B cell (primary cell): ENCODE data around the gene NFATC1. TPM values are rescaled to one million over a fixed set of nuclear protein-coding genes. Genes with fewer than 3 reads are reported as not detected.

Experiments used
- ATAC-seq: fragments of 200-7000 bp; cut with Tn5 transposase; one replicate; pipeline ENCODE4 v1.10.0; 2021; ENCODE audit warnings: low read depth, mild to moderate bottlenecking, moderate number of reproducible peaks, moderate library complexity
- CTCF ChIA-PET: fragments of 350-600 bp; sonication (Branson Sonifier 250); formaldehyde crosslinking; loops from one replicate; lab custom pipeline; 2021; ENCODE audit warnings: antibody characterized with exemption, inconsistent platforms; lab: Charles Lee
- POLR2A ChIA-PET: fragments of 350-600 bp; sonication (Branson Sonifier 250); formaldehyde crosslinking; loops from one replicate; lab custom pipeline; 2021; ENCODE audit warnings: antibody characterized with exemption; lab: Charles Lee
- DNase-seq: peaks from one replicate; pipeline ENCODE4 v3.0.0; 2013
- H2AFZ ChIP-seq: 2 replicates; pipeline ENCODE4 v1.6.1; 2012; ENCODE audit warnings: mild to moderate bottlenecking, low read depth, low read length; ENCODE audit not compliant: insufficient read depth, poor library complexity, severe bottlenecking
- H3K27ac ChIP-seq, 2 donors: 1 replicate in 1 of 2; 2 replicates in 1 of 2; pipeline ENCODE4 v1.5.1; 2012 to 2013; ENCODE audit warnings: low read length in 2 of 2, mild to moderate bottlenecking in 2 of 2, moderate library complexity in 1 of 2
- H3K27me3 ChIP-seq, 4 experiments: fragments of 200-600 bp in 1 of 4; sonication (generic) in 1 of 4; replicated peaks in 1 of 4; 1 replicate in 2 of 4; 2 replicates in 2 of 4; pipeline versions ENCODE4 v1.6.1 to v1.7.0; 2013 to 2016; ENCODE audit warnings: low read length in 3 of 4, mild to moderate bottlenecking in 2 of 4, mixed read lengths in 1 of 4, moderate library complexity in 1 of 4; ENCODE audit not compliant: insufficient read depth in 4 of 4, control insufficient read depth in 3 of 4; ENCODE audit errors: control extremely low read depth in 1 of 4
- H3K36me3 ChIP-seq, 2 experiments: replicated peaks in 1 of 2; 1 replicate in 1 of 2; 2 replicates in 1 of 2; pipeline versions ENCODE4 v1.6.1 to v1.7.1; 2013; ENCODE audit warnings: low read length in 1 of 2; ENCODE audit not compliant: insufficient read depth in 2 of 2, control insufficient read depth in 1 of 2; ENCODE audit errors: control extremely low read depth in 1 of 2, extremely low read depth in 1 of 2
- H3K4me1 ChIP-seq, 2 donors: fragments of 200-600 bp in 1 of 2; sonication (generic) in 1 of 2; 1 replicate in 1 of 2; 2 replicates in 1 of 2; pipeline versions ENCODE4 v1.5.1 to v1.6.1; 2013 to 2017; ENCODE audit warnings: low read length in 2 of 2; ENCODE audit not compliant: control insufficient read depth in 2 of 2, insufficient read depth in 2 of 2
- H3K4me2 ChIP-seq: replicated peaks from 2 replicates; pipeline ENCODE3; 2012; ENCODE audit warnings: mild to moderate bottlenecking, low read depth, low read length; ENCODE audit not compliant: poor library complexity, severe bottlenecking
- H3K4me3 ChIP-seq, 5 experiments: fragments of 200-600 bp in 1 of 5; sonication (generic) in 1 of 5; 1 replicate in 3 of 5; 2 replicates in 2 of 5; pipeline versions ENCODE4 v1.5.1 to v1.7.0; 2011 to 2016; ENCODE audit warnings: low read length in 4 of 5, mild to moderate bottlenecking in 4 of 5, low read depth in 2 of 5, control low read depth in 1 of 5, moderate library complexity in 1 of 5; ENCODE audit not compliant: insufficient read depth in 1 of 5; ENCODE audit errors: control extremely low read depth in 1 of 5, extremely low read depth in 1 of 5
- H3K79me2 ChIP-seq: fragments of 200-600 bp; sonication (generic); one replicate; pipeline ENCODE4 v1.6.0; 2016; ENCODE audit warnings: low read length; ENCODE audit not compliant: control insufficient read depth, insufficient read depth
- H3K9ac ChIP-seq: fragments of 200-600 bp; sonication (generic); 2 replicates; pipeline ENCODE4 v1.6.1; 2017; ENCODE audit warnings: mild to moderate bottlenecking, low read length, moderate library complexity
- H3K9me3 ChIP-seq, 3 donors: one replicate each; pipeline versions ENCODE4 v1.6.1 to v1.7.1; 2013; ENCODE audit warnings: low read length in 2 of 3; ENCODE audit not compliant: control insufficient read depth in 2 of 3, insufficient read depth in 1 of 3; ENCODE audit errors: control extremely low read depth in 1 of 3
- H4K20me1 ChIP-seq: 2 replicates; pipeline ENCODE4 v1.6.0; 2012; ENCODE audit warnings: mild to moderate bottlenecking, low read length; ENCODE audit not compliant: insufficient read depth, control insufficient read depth, poor library complexity, severe bottlenecking
- H3K27ac Mint-ChIP-seq: one replicate; pipeline ENCODE4 v1.8.0; 2021; ENCODE audit warnings: mixed read lengths
- H3K27me3 Mint-ChIP-seq: one replicate; pipeline ENCODE4 v1.8.0; 2021; ENCODE audit warnings: mixed read lengths
- H3K4me1 Mint-ChIP-seq: one replicate; pipeline ENCODE4 v1.8.0; 2021; ENCODE audit warnings: mixed read lengths
- H3K4me3 Mint-ChIP-seq: one replicate; pipeline ENCODE4 v1.8.0; 2021; ENCODE audit warnings: mixed read lengths
- H3K9me3 Mint-ChIP-seq: one replicate; pipeline ENCODE4 v1.8.0; 2022; ENCODE audit warnings: mixed read lengths; ENCODE audit not compliant: insufficient read depth
- EZH2 ChIP-seq: IDR thresholded peaks from 2 replicates; pipeline ENCODE4 v1.6.1; 2012; ENCODE audit warnings: borderline replicate concordance, low read depth, mild to moderate bottlenecking, moderate library complexity, low read length; ENCODE audit not compliant: insufficient read depth, poor library complexity, severe bottlenecking
- WGBS: methylation state at CpG from one replicate; pipeline ENCODE4 v1.1.5; 2013; ENCODE audit warnings: missing lambda C conversion rate; ENCODE audit not compliant: insufficient coverage; 5-methylcytosine and 5-hydroxymethylcytosine counted together
- intact Hi-C: fragments of 100-400 bp; cut with micrococcal nuclease; formaldehyde crosslinking; loops from one replicate; pipeline ENCODE4 v1.10.0; 2022
- polyA plus RNA-seq: library from polyadenylated mRNA; depleted of rRNA; stranded (reverse); fragments of >200 nt; gene quantifications from 2 replicates; pipeline ENCODE4 v1.2.3, GENCODE V29; 2012
- total RNA-seq, 2 donors: library from RNA; stranded (reverse); fragments of 120-200 nt in 1 of 2; gene quantifications; 1 replicate in 1 of 2; 2 replicates in 1 of 2; pipeline versions ENCODE4 v1.2.3 to v1.2.4, GENCODE V29; 2013 to 2022
- TF ChIP-seq, protein P1 (sequence below): fragments of 200-600 bp; IDR thresholded peaks from one replicate; pipeline ENCODE4 v1.8.0; 2022; ENCODE audit warnings: antibody characterized with exemption, mild to moderate bottlenecking

Gene NFATC1
- total and polyA plus RNA-seq, 2 donors (not counting 1 experiment from before 2014, with no cell fraction given): 32.2 to 108 TPM

DNA sequence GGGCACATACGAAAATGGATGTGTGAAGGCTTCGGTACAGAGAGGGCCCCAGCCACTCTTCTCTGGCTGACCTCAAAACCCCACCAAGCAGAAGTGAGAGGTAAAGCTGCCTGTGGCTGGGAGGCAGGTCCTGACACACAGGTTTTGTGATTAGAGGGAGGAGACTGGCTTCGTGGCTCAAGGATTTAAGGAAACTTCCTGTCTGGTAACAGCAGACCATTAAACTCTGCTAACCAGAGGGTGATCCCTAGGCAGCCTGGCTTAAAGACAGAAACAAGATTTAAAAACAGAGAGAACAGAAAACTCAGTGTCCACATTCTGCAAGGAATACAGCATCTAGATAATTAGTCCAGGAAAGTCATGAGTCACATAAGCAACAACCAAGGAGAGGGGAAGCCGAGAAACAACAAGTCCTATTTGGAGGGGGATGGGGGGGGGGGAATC lies 101.9 kb downstream of the NFATC1 start:
- Histone ChIP-seq H3K9me3 (peaks cover 12 to 35% (median 18%) of the 10 kb centered on the region in 3 donors), H3K27me3 (no peaks in the 10 kb centered on the region), H3K4me2 (peak overlapping the region; percentile 56), H3K4me1 (peaks cover 32% of the 10 kb centered on the region in 2 donors), H3K27ac (peak overlapping the region; percentile 59 to 68), H3K79me2 (peaks cover 50% of the 10 kb centered on the region), H3K36me3 (peaks cover 0 to 3% of the 10 kb centered on the region in 2 experiments), H3K9ac (peak overlapping the region; percentile 22), H2AFZ (no peak overlapping the region), H3K4me3 (peak overlapping the region in 1 of 5 experiments; percentile 7), H4K20me1 (peaks cover 11% of the 10 kb centered on the region)
- H3K27me3 Mint-ChIP-seq: no peaks in the 10 kb centered on the region
- DNase-seq (peak; percentile 57), ATAC-seq (peak; percentile 58)
- ChIA-PET CTCF (interaction anchor here (0.9 to 2.1 kb wide), 6 partner anchors 9 to 117 kb away, joined by 3 to 12 read pairs (median 4); no protein-coding TSS in a partner anchor), POLR2A (interaction anchor here (0.9 to 3.6 kb wide), 3 partner anchors 10 to 32 kb away, joined by 3 to 28 read pairs (median 9); no protein-coding TSS in a partner anchor)
- H3K9me3 Mint-ChIP-seq: peaks cover 8% of the 10 kb centered on the region
- H3K4me3 Mint-ChIP-seq: peak overlapping the region; percentile 80
- intact Hi-C loops: loop anchor here (1.0 kb wide), 3 partner anchors 10 to 37 kb away; no protein-coding TSS in a partner anchor
- TF ChIP-seq, protein P1, sequence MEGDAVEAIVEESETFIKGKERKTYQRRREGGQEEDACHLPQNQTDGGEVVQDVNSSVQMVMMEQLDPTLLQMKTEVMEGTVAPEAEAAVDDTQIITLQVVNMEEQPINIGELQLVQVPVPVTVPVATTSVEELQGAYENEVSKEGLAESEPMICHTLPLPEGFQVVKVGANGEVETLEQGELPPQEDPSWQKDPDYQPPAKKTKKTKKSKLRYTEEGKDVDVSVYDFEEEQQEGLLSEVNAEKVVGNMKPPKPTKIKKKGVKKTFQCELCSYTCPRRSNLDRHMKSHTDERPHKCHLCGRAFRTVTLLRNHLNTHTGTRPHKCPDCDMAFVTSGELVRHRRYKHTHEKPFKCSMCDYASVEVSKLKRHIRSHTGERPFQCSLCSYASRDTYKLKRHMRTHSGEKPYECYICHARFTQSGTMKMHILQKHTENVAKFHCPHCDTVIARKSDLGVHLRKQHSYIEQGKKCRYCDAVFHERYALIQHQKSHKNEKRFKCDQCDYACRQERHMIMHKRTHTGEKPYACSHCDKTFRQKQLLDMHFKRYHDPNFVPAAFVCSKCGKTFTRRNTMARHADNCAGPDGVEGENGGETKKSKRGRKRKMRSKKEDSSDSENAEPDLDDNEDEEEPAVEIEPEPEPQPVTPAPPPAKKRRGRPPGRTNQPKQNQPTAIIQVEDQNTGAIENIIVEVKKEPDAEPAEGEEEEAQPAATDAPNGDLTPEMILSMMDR: no peak
- TF ChIP-seq EZH2: no peak
- H3K4me1 Mint-ChIP-seq: peaks cover 33% of the 10 kb centered on the region
- H3K27ac Mint-ChIP-seq: peak overlapping the region; percentile 84
- WGBS: no CpG with 5 or more reads among the region's 4 CpGs

DNA sequence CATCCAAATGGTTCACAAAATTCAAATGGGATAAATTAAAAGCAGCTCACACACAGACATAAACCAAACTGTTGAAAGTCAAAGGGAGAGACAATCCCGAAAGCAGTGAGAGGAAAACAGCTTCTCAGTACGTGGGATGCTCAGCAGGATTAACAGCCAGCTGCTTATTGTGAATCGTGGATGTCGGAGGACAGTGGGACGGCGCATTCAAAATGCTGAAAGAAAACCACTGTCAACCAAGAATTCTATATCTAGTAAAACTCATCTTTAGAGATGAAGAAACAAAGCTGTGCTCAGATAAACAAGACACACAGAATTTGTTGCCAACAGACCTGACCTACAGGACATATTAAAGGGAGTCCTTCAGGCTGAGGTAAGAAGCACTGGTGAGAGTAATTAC lies 102.9 kb downstream of the NFATC1 start:
- 100% methylated on average over 2 of the region's 6 CpGs for WGBS
- Mint-ChIP-seq H3K9me3 (peaks cover 8% of the 10 kb centered on the region), H3K4me3 (no peak overlapping the region), H3K27ac (no peak overlapping the region), H3K4me1 (peaks cover 33% of the 10 kb centered on the region), H3K27me3 (no peaks in the 10 kb centered on the region)
- H3K4me1 ChIP-seq: peaks cover 32% of the 10 kb centered on the region in 2 donors
- ChIA-PET POLR2A (interaction anchor here (3.6 kb wide), 1 partner anchor 9 kb away, joined by 28 read pairs; no protein-coding TSS in a partner anchor), CTCF (interaction anchor here (1.1 to 1.6 kb wide), 2 partner anchors 21 to 25 kb away, joined by 3 to 6 read pairs; no protein-coding TSS in a partner anchor)
- TF ChIP-seq, protein P1: no peak
- TF ChIP-seq EZH2: no peak
- peaks cover 44% of the 10 kb centered on the region for H3K79me2 ChIP-seq
- H3K9me3 ChIP-seq: peaks cover 12 to 31% (median 18%) of the 10 kb centered on the region in 3 donors
- no peak overlapping the region for H3K4me2 ChIP-seq
- no peak overlapping the region for H2AFZ ChIP-seq
- H3K9ac ChIP-seq: no peak overlapping the region
- H4K20me1 ChIP-seq: peaks cover 7% of the 10 kb centered on the region
- intact Hi-C loops: no loop called here
- peaks cover 0 to 7% of the 10 kb centered on the region in 2 experiments for H3K36me3 ChIP-seq
- no peak for DNase-seq
- H3K27me3 ChIP-seq: no peaks in the 10 kb centered on the region
- no peak overlapping the region for H3K27ac ChIP-seq
- ATAC-seq: no peak
- H3K4me3 ChIP-seq: no peak overlapping the region
